ENCODE data around the gene ZPBP. TPM values are rescaled to one million over a fixed set of nuclear protein-coding genes. Genes with fewer than 3 reads are reported as not detected.

Gene ZPBP
- total RNA-seq, 1 experiment from 2014 or later, result not detected

- WGBS (ENCODE audit: extremely low coverage, insufficient read length, low lambda C conversion rate), result no CpG with 5 or more reads among the region's 2 CpGs
- no peak overlapping the region for H3K27ac ChIP-seq (ENCODE audit: insufficient read length, low read depth, low read length)
- no peak overlapping the region for H2BK20ac ChIP-seq (ENCODE audit: low read depth, low read length, poor library complexity, severe bottlenecking)
- H3K4me1 ChIP-seq (ENCODE audit: insufficient read depth, low read length), result no peaks in the 10 kb centered on the region
- no peak overlapping the region for H4K8ac ChIP-seq (replicated peaks; ENCODE audit: insufficient read length, low read depth, low read length)
- H2BK120ac ChIP-seq (ENCODE audit: low read depth, low read length, poor library complexity, severe bottlenecking), result no peak overlapping the region
- H3K79me1 ChIP-seq (ENCODE audit: insufficient read depth, low read depth, low read length, poor library complexity, severe bottlenecking), result no peaks in the 10 kb centered on the region
- H3K4me2 ChIP-seq (ENCODE audit: insufficient read depth, insufficient read length, low read length), result no peak overlapping the region
- no peaks in the 10 kb centered on the region for H4K20me1 ChIP-seq (ENCODE audit: control insufficient read depth, insufficient read depth, insufficient read length)
- H3K4me1 Mint-ChIP-seq, result no peaks in the 10 kb centered on the region
- H3K27ac Mint-ChIP-seq, result no peak overlapping the region
- no peak overlapping the region for H3K56ac ChIP-seq (ENCODE audit: insufficient read length, low read depth, low read length)
- H3K27me3 ChIP-seq (ENCODE audit: insufficient read depth, low read length), result no peaks in the 10 kb centered on the region; the same call in 1 of the 2 replicates
- no peak overlapping the region for H3K14ac ChIP-seq (ENCODE audit: insufficient read depth, low read length)
- no peaks in the 10 kb centered on the region for H3K27me3 Mint-ChIP-seq (ENCODE audit: low read depth)
- no peaks in the 10 kb centered on the region for H3K23me2 ChIP-seq (ENCODE audit: insufficient read length, low read depth, low read length, poor library complexity, severe bottlenecking)
- H3K36me3 Mint-ChIP-seq (ENCODE audit: insufficient read depth in 1 of 3, low read depth in 3 of 3), result peaks cover 12 to 23% (median 22%) of the 10 kb centered on the region in 3 experiments
- H3T11ph ChIP-seq (ENCODE audit: low read length), result no peak overlapping the region
- H4K5ac ChIP-seq (ENCODE audit: insufficient read length, low read depth, low read length), result no peak overlapping the region
- no peak overlapping the region for H3K23ac ChIP-seq (ENCODE audit: insufficient read length, low read depth, low read length)
- no peak overlapping the region for H3K18ac ChIP-seq (ENCODE audit: insufficient read length, low read depth, low read length)
- no peaks in the 10 kb centered on the region for H3K79me2 ChIP-seq (ENCODE audit: insufficient read depth, low read length)
- no peak overlapping the region for H2AFZ ChIP-seq (ENCODE audit: low read length)
- H2AK5ac ChIP-seq (ENCODE audit: insufficient read length, low read length), result no peak overlapping the region
- no peak overlapping the region for H3K9ac ChIP-seq (ENCODE audit: extremely low read depth, insufficient read length, low read length)
- peaks cover 15% of the 10 kb centered on the region for H3K9me3 ChIP-seq (ENCODE audit: control insufficient read depth, low read depth, low read length)
- no peak overlapping the region for H3K4me3 Mint-ChIP-seq
- no peak overlapping the region for H2BK12ac ChIP-seq (ENCODE audit: insufficient read length, low read depth, low read length)
- H3K4ac ChIP-seq (ENCODE audit: low read depth, low read length), result no peak overlapping the region
- H2BK5ac ChIP-seq (ENCODE audit: insufficient read length, low read length), result no peak overlapping the region
- no peak overlapping the region for H2BK15ac ChIP-seq (ENCODE audit: low read depth, low read length)
- no peak for DNase-seq
- H3K9me3 Mint-ChIP-seq, result peaks cover 28 to 31% of the 10 kb centered on the region in 2 experiments
- TF ChIP-seq CTCF (conservative IDR thresholded peaks at IDR 0.05), result no peak
- H4K91ac ChIP-seq (ENCODE audit: insufficient read length, low read depth, low read length), result no peak overlapping the region
These were observed 161.4 kb downstream of the ZPBP start for GRCh38 chr7:49931627-49932026.

Data from H9 (cell line).